ENCODE measurements around the gene GAS5.

The GAS5 gene

DNA sequence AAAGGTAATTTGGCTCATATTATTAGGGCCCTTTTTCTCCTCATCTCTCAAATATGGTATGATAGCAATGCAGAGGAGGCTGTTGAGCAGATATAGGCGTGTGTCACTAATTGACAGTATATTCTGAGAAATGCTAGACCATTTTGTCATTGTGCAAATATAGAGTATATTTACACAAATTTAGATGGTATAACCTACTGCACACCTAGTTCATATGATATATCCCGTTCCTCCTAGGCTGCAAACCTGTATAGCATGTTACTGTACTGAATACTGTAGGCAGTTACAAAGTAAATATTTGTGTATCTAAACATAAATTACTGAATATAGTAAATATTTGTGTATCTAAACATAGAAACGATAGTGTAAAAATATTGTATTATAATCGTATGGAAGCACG, 8.9 kb upstream of the GAS5 start:
- Histone ChIP-seq H3K27ac (no peak overlapping the region), H3K4me3 (ENCODE audit: low read depth, low read length) (no peak overlapping the region), H3K36me3 (peaks cover 10% of the 10 kb centered on the region), H3K27me3 (ENCODE audit: insufficient read depth, low read depth, severe bottlenecking) (no peaks in the 10 kb centered on the region), H3K9me3 (ENCODE audit: severe bottlenecking) (no peaks in the 10 kb centered on the region)
- TF ChIP-seq, protein P1, sequence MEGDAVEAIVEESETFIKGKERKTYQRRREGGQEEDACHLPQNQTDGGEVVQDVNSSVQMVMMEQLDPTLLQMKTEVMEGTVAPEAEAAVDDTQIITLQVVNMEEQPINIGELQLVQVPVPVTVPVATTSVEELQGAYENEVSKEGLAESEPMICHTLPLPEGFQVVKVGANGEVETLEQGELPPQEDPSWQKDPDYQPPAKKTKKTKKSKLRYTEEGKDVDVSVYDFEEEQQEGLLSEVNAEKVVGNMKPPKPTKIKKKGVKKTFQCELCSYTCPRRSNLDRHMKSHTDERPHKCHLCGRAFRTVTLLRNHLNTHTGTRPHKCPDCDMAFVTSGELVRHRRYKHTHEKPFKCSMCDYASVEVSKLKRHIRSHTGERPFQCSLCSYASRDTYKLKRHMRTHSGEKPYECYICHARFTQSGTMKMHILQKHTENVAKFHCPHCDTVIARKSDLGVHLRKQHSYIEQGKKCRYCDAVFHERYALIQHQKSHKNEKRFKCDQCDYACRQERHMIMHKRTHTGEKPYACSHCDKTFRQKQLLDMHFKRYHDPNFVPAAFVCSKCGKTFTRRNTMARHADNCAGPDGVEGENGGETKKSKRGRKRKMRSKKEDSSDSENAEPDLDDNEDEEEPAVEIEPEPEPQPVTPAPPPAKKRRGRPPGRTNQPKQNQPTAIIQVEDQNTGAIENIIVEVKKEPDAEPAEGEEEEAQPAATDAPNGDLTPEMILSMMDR (IDR thresholded peaks at IDR 0.05; ENCODE audit: low read depth, low read length) = no peak
- DNase-seq = no peak

DNA sequence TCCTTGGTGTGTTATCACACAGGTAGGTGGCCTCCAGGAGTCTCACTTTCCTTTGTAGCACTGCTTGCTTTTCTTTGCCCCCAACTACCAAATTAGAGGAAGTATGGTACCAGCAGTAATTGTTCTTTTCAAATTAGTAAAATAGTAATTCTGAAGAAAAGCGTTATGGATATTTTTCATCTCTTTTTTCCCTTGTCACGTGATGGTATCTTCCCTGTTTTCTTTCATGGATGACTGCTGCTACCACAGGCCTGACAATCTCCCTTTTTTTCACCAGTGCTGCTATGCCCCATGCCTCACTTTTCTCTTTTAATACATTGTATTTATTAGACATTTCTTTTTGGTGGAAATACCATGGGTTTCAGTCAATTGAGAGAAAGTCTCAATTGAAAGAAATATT, 3.7 kb upstream of the GAS5 start:
- H3K27me3 ChIP-seq (ENCODE audit: insufficient read depth, low read depth, severe bottlenecking) = no peaks in the 10 kb centered on the region
- H3K9me3 ChIP-seq (ENCODE audit: severe bottlenecking) = no peaks in the 10 kb centered on the region
- TF ChIP-seq, protein P1 (IDR thresholded peaks at IDR 0.05; ENCODE audit: low read depth, low read length) = no peak
- H3K4me3 ChIP-seq (ENCODE audit: low read depth, low read length) = no peak overlapping the region
- H3K36me3 ChIP-seq = peaks cover 26% of the 10 kb centered on the region
- DNase-seq = no peak
- no peak overlapping the region for H3K27ac ChIP-seq

DNA sequence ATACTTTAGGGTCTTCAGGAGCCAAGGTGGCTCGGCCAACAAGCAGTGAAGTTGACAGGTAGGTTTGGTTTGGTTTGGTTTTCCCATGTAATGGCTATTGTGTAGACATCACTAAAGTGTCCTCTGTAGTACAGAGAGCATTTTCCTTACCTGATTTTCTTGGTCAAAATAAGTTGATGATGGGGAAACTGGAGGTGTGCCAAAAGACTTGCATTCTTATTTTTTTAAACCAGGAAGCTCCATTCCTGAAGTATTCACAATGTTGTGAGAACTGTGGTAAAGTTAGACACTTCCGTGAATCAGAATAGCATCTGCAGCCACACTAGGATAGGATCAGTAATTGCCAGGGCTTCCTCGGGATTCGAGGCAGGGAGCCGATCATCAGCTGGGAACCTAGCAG, 3.3 kb upstream of the GAS5 start:
- DNase-seq = no peak
- no peak overlapping the region for H3K4me3 ChIP-seq (ENCODE audit: low read depth, low read length)
- peaks cover 31% of the 10 kb centered on the region for H3K36me3 ChIP-seq

DNA sequence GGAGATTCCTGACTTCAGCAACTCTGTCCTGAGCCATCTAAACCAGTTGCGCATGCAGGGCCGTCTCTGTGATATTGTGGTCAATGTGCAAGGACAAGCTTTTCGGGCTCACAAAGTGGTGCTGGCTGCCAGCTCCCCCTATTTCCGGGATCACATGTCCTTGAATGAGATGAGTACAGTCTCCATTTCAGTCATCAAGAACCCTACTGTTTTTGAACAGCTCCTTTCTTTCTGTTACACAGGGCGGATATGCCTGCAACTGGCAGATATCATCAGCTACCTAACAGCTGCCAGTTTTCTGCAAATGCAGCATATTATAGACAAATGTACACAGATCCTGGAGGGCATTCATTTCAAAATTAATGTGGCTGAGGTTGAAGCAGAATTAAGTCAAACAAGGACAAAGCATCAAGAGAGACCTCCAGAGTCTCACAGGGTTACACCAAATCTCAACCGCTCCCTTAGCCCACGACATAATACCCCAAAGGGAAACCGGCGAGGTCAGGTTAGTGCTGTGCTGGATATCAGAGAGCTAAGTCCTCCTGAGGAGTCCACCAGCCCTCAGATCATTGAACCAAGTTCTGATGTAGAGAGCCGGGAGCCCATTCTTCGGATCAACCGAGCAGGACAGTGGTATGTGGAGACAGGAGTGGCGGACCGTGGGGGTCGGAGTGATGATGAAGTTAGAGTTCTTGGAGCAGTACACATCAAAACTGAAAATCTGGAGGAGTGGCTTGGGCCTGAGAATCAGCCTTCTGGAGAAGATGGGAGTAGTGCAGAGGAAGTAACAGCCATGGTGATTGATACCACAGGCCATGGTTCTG, 2.7 kb upstream of the GAS5 start:
- Histone ChIP-seq H3K9me3 (ENCODE audit: severe bottlenecking) (no peaks in the 10 kb centered on the region), H3K27ac (no peak overlapping the region), H3K4me3 (ENCODE audit: low read depth, low read length) (no peak overlapping the region), H3K36me3 (peaks cover 37% of the 10 kb centered on the region), H3K27me3 (ENCODE audit: insufficient read depth, low read depth, severe bottlenecking) (no peaks in the 10 kb centered on the region)
- TF ChIP-seq, protein P1 (IDR thresholded peaks at IDR 0.05; ENCODE audit: low read depth, low read length) = no peak
- no peak for DNase-seq

More for the DNA sequence above, 3.3 kb upstream of the GAS5 start:
- no peaks in the 10 kb centered on the region for H3K27me3 ChIP-seq (ENCODE audit: insufficient read depth, low read depth, severe bottlenecking)
- TF ChIP-seq, protein P1 (IDR thresholded peaks at IDR 0.05; ENCODE audit: low read depth, low read length) = no peak
- H3K9me3 ChIP-seq (ENCODE audit: severe bottlenecking) = no peaks in the 10 kb centered on the region
- H3K27ac ChIP-seq = no peak overlapping the region

DNA sequence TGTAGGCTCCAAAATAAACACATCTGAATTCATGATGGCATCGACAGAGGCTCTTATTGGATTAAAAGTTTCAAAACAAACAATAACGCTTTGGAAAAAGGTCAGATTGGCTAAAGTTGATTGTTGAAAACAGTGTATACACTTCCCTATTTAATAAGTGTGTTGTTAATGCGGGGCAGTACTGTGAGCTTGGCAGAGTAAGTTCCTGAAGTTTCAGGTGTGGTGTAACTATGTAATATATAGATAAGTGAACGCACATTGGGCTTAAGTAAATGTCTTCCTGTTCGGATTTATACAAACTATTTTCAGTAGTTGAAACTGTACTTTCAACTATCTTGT, 1.2 kb upstream of the GAS5 start:
- Histone ChIP-seq H3K36me3 (peaks cover 48% of the 10 kb centered on the region), H3K27me3 (ENCODE audit: insufficient read depth, low read depth, severe bottlenecking) (no peaks in the 10 kb centered on the region), H3K4me3 (ENCODE audit: low read depth, low read length) (peak overlapping the region; percentile 96), H3K27ac (no peak overlapping the region), H3K9me3 (ENCODE audit: severe bottlenecking) (no peaks in the 10 kb centered on the region)
- no peak for DNase-seq
- TF ChIP-seq, protein P1 (IDR thresholded peaks at IDR 0.05; ENCODE audit: low read depth, low read length) = no peak
